ENCODE results near the gene SP7.

DNA sequence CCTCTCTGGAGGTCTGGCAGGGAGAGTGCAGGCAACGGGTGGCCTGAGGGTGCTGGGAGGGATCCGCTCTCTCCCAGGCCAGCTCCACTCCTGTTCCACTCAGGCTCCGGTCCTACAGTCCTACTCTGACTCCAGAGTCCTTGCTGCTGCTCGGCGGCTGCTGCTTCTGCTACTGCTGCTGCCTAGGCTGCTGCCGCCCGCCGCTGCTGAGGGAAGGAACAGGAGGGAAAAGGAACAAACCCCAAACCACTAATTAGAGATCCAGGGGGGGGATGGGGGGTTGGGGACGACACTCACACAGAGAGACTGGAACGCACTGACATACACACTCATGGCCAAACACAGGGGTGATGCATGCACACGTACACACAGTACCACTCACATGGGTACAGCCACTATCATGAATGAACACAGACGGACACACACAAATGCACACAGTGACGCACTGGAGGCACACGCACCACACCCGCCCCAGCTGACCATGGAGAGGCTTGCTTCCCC is at the start of gene SP7:
- TF ChIP-seq ZNF274 (IDR thresholded peaks at IDR 0.05; ENCODE audit: low read depth, low read length) (no peak), YY1 (IDR thresholded peaks at IDR 0.05; ENCODE audit: insufficient read depth, insufficient read length) (no peak)

Measured in NT2/D1 (cell line).